ACHN (cell line): ENCODE measurements around the gene NOL11.
"Not testable (repeated sequence)": the region's sequence is repeated elsewhere in the genome, so short reads cannot be mapped to it uniquely, and the experiment has no call there.

ENCODE experiments used
- DNase-seq: peaks from one replicate; pipeline ENCODE4 v3.0.0-alpha.2; 2015
- in situ Hi-C: cut with HindIII; loops from 2 replicates; pipeline ENCODE4 v1.10.0; 2017; ENCODE audit warnings: low sequenced_read_pairs, low pct_ligation_motif_present, low pct_unique_long_range_greater_than_20kb

Gene NOL11

GRCh38 chr17:67700725-67701119, 17.0 kb upstream of the NOL11 start:
- DNase-seq, result no peak
- in situ Hi-C loops, result no loop called here

- DNase-seq, in situ Hi-C loops: not testable (repeated sequence)
Observed at GRCh38 chr17:67702861-67703260, 14.9 kb upstream of the NOL11 start.

- DNase-seq, result no peak
- in situ Hi-C loops, result no loop called here
Observed at GRCh38 chr17:67707442-67707841, 10.3 kb upstream of the NOL11 start.

- no peak for DNase-seq
- in situ Hi-C loops, result no loop called here
Observed at GRCh38 chr17:67708378-67708777, 9.4 kb upstream of the NOL11 start.

- in situ Hi-C loops, result no loop called here
- DNase-seq, result no peak
Observed at GRCh38 chr17:67711916-67712315, 5.8 kb upstream of the NOL11 start.

- in situ Hi-C loops, result no loop called here
- no peak for DNase-seq
Observed at GRCh38 chr17:67712375-67712774, 5.4 kb upstream of the NOL11 start.

- no peak for DNase-seq
- in situ Hi-C loops, result no loop called here
Observed at GRCh38 chr17:67713169-67713568, 4.6 kb upstream of the NOL11 start.

- in situ Hi-C loops, result no loop called here
- no peak for DNase-seq
Observed at GRCh38 chr17:67716405-67716798, 1.3 kb upstream of the NOL11 start.

- in situ Hi-C loops, result no loop called here
Observed at GRCh38 chr17:67717192-67717623, 528 bp upstream of the NOL11 start.

GRCh38 chr17:67718325-67718941, 697 bp downstream of the NOL11 start:
- DNase-seq, result peak; percentile 63
- in situ Hi-C loops, result no loop called here

More at GRCh38 chr17:67717192-67717623, 528 bp upstream of the NOL11 start:
- DNase-seq, result no peak

- DNase-seq, result no peak
- in situ Hi-C loops, result no loop called here
Observed at GRCh38 chr17:67725373-67725791, 7.6 kb downstream of the NOL11 start.

- DNase-seq, result no peak
- in situ Hi-C loops, result no loop called here
Observed at GRCh38 chr17:67725807-67726206, 8.1 kb downstream of the NOL11 start.

GRCh38 chr17:67727152-67728039, 9.7 kb downstream of the NOL11 start:
- DNase-seq, in situ Hi-C loops: not testable (repeated sequence)

GRCh38 chr17:67729903-67730302, 12.2 kb downstream of the NOL11 start:
- no peak for DNase-seq
- in situ Hi-C loops, result no loop called here

GRCh38 chr17:67730731-67731130, 13.0 kb downstream of the NOL11 start:
- no peak for DNase-seq
- in situ Hi-C loops, result no loop called here

- in situ Hi-C loops, result no loop called here
- no peak for DNase-seq
Observed at GRCh38 chr17:67733449-67733848, 15.7 kb downstream of the NOL11 start.

- DNase-seq, result no peak
- in situ Hi-C loops, result no loop called here
Observed at GRCh38 chr17:67737145-67737544, 19.4 kb downstream of the NOL11 start.

GRCh38 chr17:67742025-67742424, 24.3 kb downstream of the NOL11 start:
- in situ Hi-C loops, result no loop called here
- DNase-seq, result no peak

- in situ Hi-C loops, result no loop called here
- no peak for DNase-seq
Observed at GRCh38 chr17:67746704-67747571, 29.2 kb downstream of the NOL11 start.
